ENCODE data around the gene EFCAB8.

DNA sequence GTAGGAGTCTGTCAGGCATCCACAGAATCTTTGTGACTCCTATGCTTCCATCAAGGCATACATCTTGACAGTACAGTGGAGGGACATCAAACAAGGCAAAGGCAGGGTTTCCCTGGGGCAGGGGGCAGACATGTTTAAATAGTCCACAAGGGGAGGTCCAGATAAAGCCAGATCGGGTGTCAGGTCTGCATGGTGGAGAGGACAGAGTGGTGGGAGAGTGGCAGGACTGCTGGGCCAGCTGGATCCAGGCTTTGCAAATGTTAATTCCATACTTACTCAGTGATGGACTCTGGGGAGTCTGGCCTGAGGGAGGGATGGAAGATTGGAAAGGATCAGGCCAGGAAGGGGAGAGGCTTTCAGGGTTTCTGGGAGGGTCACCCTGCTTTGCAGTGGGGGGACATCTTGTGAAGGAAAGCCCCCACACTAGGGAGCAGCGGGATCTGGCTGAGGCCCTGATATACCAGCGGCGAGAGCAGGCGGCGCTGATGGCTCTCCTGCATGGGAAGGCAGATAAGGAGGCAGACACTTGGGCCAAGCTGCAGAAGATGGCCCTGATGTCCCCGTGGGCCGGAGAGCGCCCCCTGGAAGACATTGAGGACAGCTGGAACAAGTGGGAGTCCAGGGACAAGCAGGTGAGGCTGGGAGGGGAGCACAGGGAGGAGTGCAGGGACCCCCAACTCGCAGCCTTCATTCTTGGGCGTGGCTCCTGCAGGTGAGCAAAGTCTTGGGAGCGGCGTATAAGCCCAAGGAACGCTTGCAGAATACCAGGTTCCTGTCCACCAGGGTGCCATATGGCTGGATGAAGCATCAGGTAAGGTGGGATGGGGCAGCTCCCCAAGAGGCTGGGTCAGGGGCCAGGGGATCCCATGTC is 100.9 kb downstream of the EFCAB8 start:
- TF ChIP-seq EP300 (IDR thresholded peaks at IDR 0.05) (no peak), POLR2A (IDR thresholded peaks at IDR 0.05) (no peak)

Data from stomach (tissue), 4 donors.